GM23338 (cell line): ENCODE measurements around the gene SNRPD3. TPM values are rescaled to one million over a fixed set of nuclear protein-coding genes. Genes with fewer than 3 reads are reported as not detected.
"Not testable (repeated sequence)": the region's sequence is repeated elsewhere in the genome, so short reads cannot be mapped to it uniquely, and the experiment has no call there.

Experiments
- ATAC-seq: fragments of 200-7000 bp; cut with Tn5 transposase; 3 replicates; pipeline ENCODE4 v1.9.1; 2020
- DNase-seq: peaks from one replicate; pipeline ENCODE4 v3.0.0-alpha.2; 2015; ENCODE audit warnings: low spot score
- H2AFZ ChIP-seq: fragments of 200-600 bp; sonication (generic); 2 replicates; pipeline ENCODE4 v1.8.0; 2016; ENCODE audit warnings: antibody characterized with exemption, mild to moderate bottlenecking, moderate library complexity
- H3F3A ChIP-seq: fragments of 200-600 bp; sonication (generic); replicated peaks from 2 replicates; pipeline ENCODE4 v1.8.0; 2017; ENCODE audit warnings: antibody characterized with exemption, mixed run types, low read depth
- H3K27ac ChIP-seq: fragments of 200-600 bp; sonication (generic); 2 replicates; pipeline ENCODE4 v1.6.1; 2016; ENCODE audit warnings: low read depth
- H3K27me3 ChIP-seq: fragments of 200-600 bp; sonication (generic); 2 replicates; pipeline ENCODE4 v1.8.0; 2016; ENCODE audit warnings: mild to moderate bottlenecking, mixed run types, moderate library complexity; ENCODE audit not compliant: insufficient read depth
- H3K36me3 ChIP-seq: fragments of 200-600 bp; sonication (generic); 2 replicates; pipeline ENCODE4 v1.8.0; 2016; ENCODE audit warnings: mild to moderate bottlenecking; ENCODE audit not compliant: insufficient read depth
- H3K4me1 ChIP-seq: fragments of 200-600 bp; sonication (generic); 2 replicates; pipeline ENCODE4 v1.8.0; 2016; ENCODE audit warnings: mild to moderate bottlenecking, moderate library complexity; ENCODE audit not compliant: insufficient read depth
- H3K4me2 ChIP-seq: fragments of 200-600 bp; sonication (generic); 2 replicates; pipeline ENCODE4 v1.7.1; 2017; ENCODE audit warnings: mixed run types
- H3K4me3 ChIP-seq: fragments of 200-600 bp; sonication (generic); 2 replicates; pipeline ENCODE4 v1.6.1; 2016; ENCODE audit warnings: mixed run types
- H3K79me2 ChIP-seq: fragments of 200-600 bp; sonication (generic); replicated peaks from 2 replicates; pipeline ENCODE4 v1.8.0; 2017; ENCODE audit warnings: mild to moderate bottlenecking; ENCODE audit not compliant: insufficient read depth
- H3K9me2 ChIP-seq: fragments of 200-600 bp; sonication (generic); 2 replicates; pipeline ENCODE4 v1.8.0; 2017; ENCODE audit not compliant: insufficient read depth
- H4K20me1 ChIP-seq: fragments of 200-600 bp; sonication (generic); replicated peaks from 2 replicates; pipeline ENCODE4 v1.8.0; 2017; ENCODE audit warnings: mild to moderate bottlenecking; ENCODE audit not compliant: insufficient read depth
- H3K27ac Mint-ChIP-seq: 2 replicates; pipeline ENCODE4 v1.8.0; 2020; ENCODE audit warnings: inconsistent platforms, mild to moderate bottlenecking, moderate library complexity, mixed read lengths
- H3K27me3 Mint-ChIP-seq: 3 replicates; pipeline ENCODE4 v1.8.0; 2022; ENCODE audit warnings: low read depth, mild to moderate bottlenecking, moderate library complexity, mixed read lengths, inconsistent platforms; ENCODE audit not compliant: insufficient read depth, poor library complexity
- H3K36me3 Mint-ChIP-seq: 3 replicates; pipeline ENCODE4 v1.8.0; 2021; ENCODE audit warnings: low read depth, mild to moderate bottlenecking, inconsistent platforms, moderate library complexity, mixed read lengths
- H3K4me1 Mint-ChIP-seq: 3 replicates; pipeline ENCODE4 v1.8.0; 2020; ENCODE audit warnings: mild to moderate bottlenecking, inconsistent platforms, mixed read lengths
- H3K4me3 Mint-ChIP-seq: 3 replicates; pipeline ENCODE4 v1.8.0; 2021; ENCODE audit warnings: moderate library complexity, mild to moderate bottlenecking, inconsistent platforms, mixed read lengths
- H3K9me3 Mint-ChIP-seq: 3 replicates; pipeline ENCODE4 v1.8.0; 2020; ENCODE audit warnings: moderate library complexity, mild to moderate bottlenecking, inconsistent platforms, mixed read lengths
- CTCF ChIP-seq, 2 experiments: fragments of 200-600 bp in 1 of 2; sonication (generic) in 1 of 2; conservative IDR thresholded peaks; 2 replicates each; pipeline versions ENCODE4 v1.5.1 to v1.6.1; 2016 to 2017; ENCODE audit warnings: antibody characterized with exemption in 2 of 2, low read depth in 2 of 2, mild to moderate bottlenecking in 2 of 2, moderate library complexity in 1 of 2
- polyA plus RNA-seq: library from polyadenylated mRNA; unstranded; fragments of >200 nt; fragmentation: Nextera tagmentation; extraction: Ambion mirVana; gene quantifications from 2 replicates; pipeline ENCODE4 v1.2.1, GENCODE V29; 2016
- total RNA-seq: library from RNA; depleted of rRNA; stranded (reverse); fragments of >200 nt; shearing (Covaris generic); gene quantifications from 2 replicates; pipeline ENCODE4 v1.2.3, GENCODE V29; 2014

Gene SNRPD3
- total and polyA plus RNA-seq, 2 experiments from 2014 or later: 314 to 375 TPM

DNA sequence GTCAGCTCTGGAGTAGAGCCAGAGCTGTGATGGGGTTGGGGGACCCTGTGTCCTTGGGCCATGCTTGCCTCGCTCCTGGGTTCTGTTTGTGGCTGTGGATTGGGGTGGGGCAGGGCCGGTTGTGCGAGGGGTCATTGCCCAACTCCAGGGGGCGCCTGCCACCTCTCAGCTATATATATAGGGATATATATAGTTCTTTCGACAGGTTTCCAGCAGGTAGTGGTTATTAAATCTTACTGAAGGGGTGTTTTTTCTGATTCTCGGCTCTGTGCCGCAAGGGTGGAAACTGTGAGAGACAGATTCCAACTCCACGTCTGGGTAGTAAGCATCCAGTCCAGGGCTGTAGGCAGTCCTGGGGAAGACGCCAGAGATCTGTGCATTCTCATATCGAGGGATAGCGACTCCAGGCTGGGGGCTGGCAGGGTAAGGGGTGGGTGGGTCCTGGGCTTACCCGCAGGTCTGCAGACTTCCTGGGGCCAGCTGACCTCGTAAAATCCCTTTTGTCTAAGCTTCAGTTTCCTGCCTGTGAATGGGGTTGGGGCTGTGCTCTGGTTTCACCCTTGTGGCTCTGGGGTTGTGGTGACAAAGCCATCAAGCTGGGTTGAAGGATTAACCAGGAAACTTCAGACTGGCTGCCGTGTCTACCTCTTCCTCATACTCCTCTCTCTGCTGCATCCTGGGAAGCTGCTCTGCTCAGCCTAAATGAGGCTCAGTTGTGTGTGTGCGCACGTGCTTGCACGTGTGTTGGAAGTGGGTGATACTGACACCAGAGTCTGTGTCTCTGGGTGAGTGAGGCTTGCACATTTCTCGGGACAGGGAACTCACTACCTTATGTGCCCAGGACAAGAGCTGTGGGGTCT, 48.2 kb downstream of the SNRPD3 start:
- not testable (repeated sequence) for H3K4me1 ChIP-seq, H3K27ac Mint-ChIP-seq
- peak; percentile 45 for DNase-seq

GRCh38 chr22:24606340-24606739, 50.5 kb downstream of the SNRPD3 start:
- H3K36me3 Mint-ChIP-seq, H2AFZ ChIP-seq, DNase-seq, H3F3A ChIP-seq, H4K20me1 ChIP-seq, H3K36me3 ChIP-seq, H3K27me3 ChIP-seq, H3K4me3 Mint-ChIP-seq, H3K4me2 ChIP-seq, H3K4me3 ChIP-seq, H3K27me3 Mint-ChIP-seq, ATAC-seq, H3K9me2 ChIP-seq, H3K27ac ChIP-seq, H3K79me2 ChIP-seq, H3K4me1 ChIP-seq, H3K27ac Mint-ChIP-seq, H3K9me3 Mint-ChIP-seq: not testable (repeated sequence)
- H3K4me1 Mint-ChIP-seq: peaks cover 17% of the 10 kb centered on the region

More for the DNA sequence above, 48.2 kb downstream of the SNRPD3 start:
- H3K4me3 ChIP-seq, H4K20me1 ChIP-seq, H3K9me3 Mint-ChIP-seq, H3K36me3 Mint-ChIP-seq, H3K27me3 ChIP-seq, H3K4me3 Mint-ChIP-seq, H3K27me3 Mint-ChIP-seq, H2AFZ ChIP-seq, H3K36me3 ChIP-seq, H3K27ac ChIP-seq, H3K9me2 ChIP-seq, H3K79me2 ChIP-seq, H3F3A ChIP-seq: not testable (repeated sequence)
- H3K4me2 ChIP-seq: peak overlapping the region; percentile 58; the same call in 1 of the 2 replicates
- peak; percentile 56 for ATAC-seq
- peak; percentile 42 to 51 for TF ChIP-seq CTCF (conservative IDR thresholded peaks at IDR 0.05; ENCODE audit: low read depth in 2 of 2)
- H3K4me1 Mint-ChIP-seq: peaks cover 26% of the 10 kb centered on the region

- not testable (repeated sequence) for H3K79me2 ChIP-seq, H4K20me1 ChIP-seq, H2AFZ ChIP-seq, H3K9me2 ChIP-seq, H3K4me3 Mint-ChIP-seq, H3K27me3 Mint-ChIP-seq, H3K27ac Mint-ChIP-seq, H3K36me3 Mint-ChIP-seq, H3F3A ChIP-seq, ATAC-seq, H3K36me3 ChIP-seq, H3K9me3 Mint-ChIP-seq, H3K4me2 ChIP-seq, H3K27me3 ChIP-seq, DNase-seq, H3K4me3 ChIP-seq, H3K4me1 ChIP-seq, H3K27ac ChIP-seq
- H3K4me1 Mint-ChIP-seq: peaks cover 14% of the 10 kb centered on the region
These were observed 51.7 kb downstream of the SNRPD3 start for GRCh38 chr22:24607429-24607983.

DNA sequence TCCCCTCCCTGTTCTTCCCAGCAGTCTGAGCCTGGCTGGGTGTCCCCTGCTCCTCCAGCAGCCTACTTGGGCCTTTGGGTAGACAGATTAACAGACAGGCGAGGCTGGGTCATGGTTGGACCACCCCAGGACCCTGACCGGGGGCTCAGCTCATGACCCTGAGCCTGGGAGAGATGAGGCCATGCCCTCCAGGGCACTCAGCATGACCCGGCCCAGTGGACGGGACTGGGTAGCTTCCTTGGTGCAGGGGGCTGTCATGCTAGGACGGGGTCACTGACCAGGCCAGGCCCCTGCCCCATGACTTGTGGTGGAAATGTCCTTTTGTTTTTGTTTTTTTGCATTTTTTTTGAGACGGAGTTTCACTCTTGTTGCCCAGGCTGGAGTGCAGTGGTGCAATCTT, 52.5 kb downstream of the SNRPD3 start:
- not testable (repeated sequence) for ATAC-seq, H3K4me3 Mint-ChIP-seq, DNase-seq, H3K4me1 ChIP-seq, H3K4me3 ChIP-seq, H3K36me3 Mint-ChIP-seq, H3F3A ChIP-seq, H3K9me2 ChIP-seq, H3K4me2 ChIP-seq, H3K9me3 Mint-ChIP-seq, H4K20me1 ChIP-seq, H3K79me2 ChIP-seq, H2AFZ ChIP-seq, H3K27me3 Mint-ChIP-seq, H3K27ac Mint-ChIP-seq, H3K27ac ChIP-seq, H3K36me3 ChIP-seq, H3K27me3 ChIP-seq
- peaks cover 11% of the 10 kb centered on the region for H3K4me1 Mint-ChIP-seq

DNA sequence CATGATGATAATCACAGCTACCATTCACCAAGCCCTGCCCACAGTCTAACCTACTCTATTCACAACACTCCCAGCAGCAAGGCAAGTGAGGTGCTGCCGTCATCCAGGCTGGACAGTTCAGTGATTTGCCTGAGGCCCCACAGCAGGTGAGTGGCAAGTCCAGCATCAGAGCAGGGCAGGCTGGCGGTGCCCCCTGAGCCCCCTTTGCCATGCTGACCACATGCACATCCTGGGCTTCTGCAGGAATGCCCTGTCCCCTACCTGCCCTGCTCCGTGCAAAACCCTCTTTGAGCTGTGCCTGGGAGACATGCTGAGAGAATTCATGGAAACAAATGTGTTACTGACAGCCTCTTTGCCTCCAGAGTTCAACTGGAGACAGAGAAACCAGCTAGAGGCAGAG, 54.1 kb downstream of the SNRPD3 start:
- not testable (repeated sequence) for H3K4me1 ChIP-seq, H3K4me2 ChIP-seq, H4K20me1 ChIP-seq, H3K79me2 ChIP-seq, H3K4me3 ChIP-seq, H3K9me3 Mint-ChIP-seq, H2AFZ ChIP-seq, H3K27me3 Mint-ChIP-seq, H3K27ac Mint-ChIP-seq, DNase-seq, H3K36me3 Mint-ChIP-seq, H3K4me1 Mint-ChIP-seq, H3F3A ChIP-seq, H3K27ac ChIP-seq, H3K36me3 ChIP-seq, H3K9me2 ChIP-seq, H3K4me3 Mint-ChIP-seq, H3K27me3 ChIP-seq, ATAC-seq

DNA sequence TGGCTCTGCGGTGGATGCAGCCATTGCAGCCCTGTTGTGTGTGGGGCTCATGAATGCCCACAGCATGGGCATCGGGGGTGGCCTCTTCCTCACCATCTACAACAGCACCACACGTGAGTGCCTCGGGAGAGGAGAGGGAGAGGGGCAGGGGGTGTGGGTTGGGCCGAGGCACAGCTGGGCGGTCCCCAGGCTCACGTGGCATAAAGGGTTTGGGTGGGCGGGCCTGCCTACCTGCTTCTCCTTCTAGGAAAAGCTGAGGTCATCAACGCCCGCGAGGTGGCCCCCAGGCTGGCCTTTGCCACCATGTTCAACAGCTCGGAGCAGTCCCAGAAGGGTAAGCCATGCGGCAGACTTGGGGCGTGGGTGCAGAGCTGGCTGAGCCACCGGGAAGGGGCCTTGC, 59.0 kb downstream of the SNRPD3 start:
- H3K36me3 ChIP-seq, H3K27me3 ChIP-seq, H3K79me2 ChIP-seq, H3K4me3 ChIP-seq, H4K20me1 ChIP-seq, H3K27ac ChIP-seq, H3K4me3 Mint-ChIP-seq, H3F3A ChIP-seq, H3K9me2 ChIP-seq, H3K4me2 ChIP-seq, ATAC-seq, H3K4me1 ChIP-seq, H3K36me3 Mint-ChIP-seq, H3K4me1 Mint-ChIP-seq, H3K27me3 Mint-ChIP-seq, H3K27ac Mint-ChIP-seq, H2AFZ ChIP-seq, H3K9me3 Mint-ChIP-seq: not testable (repeated sequence)
- peak; percentile 31 for DNase-seq
